ENCODE results near the gene KCNIP1. TPM values are rescaled to one million over a fixed set of nuclear protein-coding genes. Genes with fewer than 3 reads are reported as not detected.

Gene KCNIP1
- polyA plus RNA-seq, 1 donor from 2014 or later, result 13.8 TPM

GRCh38 chr5:170475294-170476000, 28.4 kb upstream of the KCNIP1 start:
- TF ChIP-seq MXI1 (conservative IDR thresholded peaks at IDR 0.05; ENCODE audit: poor library complexity, severe bottlenecking) (no peak), POLR2AphosphoS5 (IDR thresholded peaks at IDR 0.05) (no peak), EP300 (conservative IDR thresholded peaks at IDR 0.05; ENCODE audit: poor library complexity, severe bottlenecking) (no peak), CTCF (IDR thresholded peaks at IDR 0.05; ENCODE audit: poor library complexity, severe bottlenecking) (no peak), RAD21 (conservative IDR thresholded peaks at IDR 0.05) (no peak), TAF1 (IDR thresholded peaks at IDR 0.05; ENCODE audit: low read depth) (no peak), SMC3 (conservative IDR thresholded peaks at IDR 0.05; ENCODE audit: poor library complexity) (no peak), REST (IDR thresholded peaks at IDR 0.05; ENCODE audit: borderline replicate concordance) (no peak)
- Histone ChIP-seq H2AFZ (ENCODE audit: low read depth, low read length) (no peak overlapping the region), H3K9me3 (ENCODE audit: low read length) (no peaks in the 10 kb centered on the region), H3K79me2 (replicated peaks; ENCODE audit: insufficient read depth, low read length) (no peaks in the 10 kb centered on the region), H3K27me3 (ENCODE audit: insufficient read depth, low read depth, low read length) (no peaks in the 10 kb centered on the region), H3F3A (ENCODE audit: insufficient read depth, low read length, poor library complexity, severe bottlenecking) (no peaks in the 10 kb centered on the region), H3K36me3 (ENCODE audit: insufficient read depth, low read length) (no peaks in the 10 kb centered on the region), H3K4me2 (ENCODE audit: low read length) (no peak overlapping the region), H3K9me2 (ENCODE audit: insufficient read depth, low read length) (no peaks in the 10 kb centered on the region), H3K27ac (ENCODE audit: low read length) (no peak overlapping the region), H3K9ac (ENCODE audit: low read length) (no peak overlapping the region), H4K20me1 (ENCODE audit: insufficient read depth) (no peaks in the 10 kb centered on the region), H3K4me3 (ENCODE audit: low read length) (no peak overlapping the region)

- Histone ChIP-seq H3K79me2 (replicated peaks; ENCODE audit: insufficient read depth, low read length) (no peaks in the 10 kb centered on the region), H3K36me3 (ENCODE audit: insufficient read depth, low read length) (no peaks in the 10 kb centered on the region), H3K27me3 (ENCODE audit: insufficient read depth, low read depth, low read length) (no peaks in the 10 kb centered on the region), H3K9me2 (ENCODE audit: insufficient read depth, low read length) (no peaks in the 10 kb centered on the region), H2AFZ (ENCODE audit: low read depth, low read length) (no peak overlapping the region), H4K20me1 (ENCODE audit: insufficient read depth) (no peaks in the 10 kb centered on the region), H3K4me3 (ENCODE audit: low read length) (no peak overlapping the region), H3F3A (ENCODE audit: insufficient read depth, low read length, poor library complexity, severe bottlenecking) (no peaks in the 10 kb centered on the region), H3K9me3 (ENCODE audit: low read length) (no peaks in the 10 kb centered on the region), H3K27ac (ENCODE audit: low read length) (no peak overlapping the region), H3K4me2 (ENCODE audit: low read length) (no peak overlapping the region), H3K9ac (ENCODE audit: low read length) (no peak overlapping the region)
- TF ChIP-seq REST (IDR thresholded peaks at IDR 0.05; ENCODE audit: borderline replicate concordance) (peak; percentile 56), EZH2 (IDR thresholded peaks at IDR 0.05; ENCODE audit: borderline replicate concordance, insufficient read depth, low read length, poor library complexity, severe bottlenecking) (no peak)
Observed at GRCh38 chr5:170476704-170477103, 27.1 kb upstream of the KCNIP1 start.
